Superior temporal gyrus (tissue), 1 donor: ENCODE measurements around the gene METTL5.

Source experiments
- DNase-seq: peaks from one replicate; pipeline ENCODE4 v3.0.0-alpha.2; 2016; ENCODE audit errors: extremely low spot score

The METTL5 gene

DNA sequence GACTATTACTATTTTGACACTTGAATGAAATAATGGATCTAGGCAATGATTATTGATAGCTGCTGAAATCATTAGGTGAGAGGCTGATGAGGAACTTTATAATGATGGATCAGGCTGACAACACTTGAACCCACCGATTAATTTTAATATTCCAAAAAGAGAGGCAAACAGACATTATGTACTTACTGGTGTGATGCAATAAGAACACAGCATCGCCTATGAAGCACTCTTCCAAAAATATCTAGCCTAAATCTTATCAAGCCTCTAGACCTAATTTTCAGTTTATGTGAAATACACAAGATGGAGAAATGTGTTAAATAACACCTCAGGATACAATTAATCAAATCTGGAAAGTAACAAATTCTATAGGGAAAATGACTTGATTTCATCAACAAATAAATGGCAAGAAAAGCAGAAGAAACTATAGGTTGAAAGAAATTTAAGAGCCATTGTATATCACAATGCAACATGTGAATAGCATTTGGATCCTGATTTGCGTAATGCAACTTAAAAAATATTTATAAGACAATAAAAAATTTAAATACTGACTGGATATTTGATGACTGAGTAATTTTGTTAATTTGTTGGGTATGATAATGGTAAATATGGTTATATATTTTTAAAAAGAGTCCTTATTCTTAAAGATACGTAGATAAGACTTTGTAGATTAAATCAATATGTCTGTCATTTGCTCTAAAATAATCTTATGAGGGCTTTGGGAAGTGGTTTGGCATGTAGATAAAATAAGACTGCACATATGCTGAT is 43.3 kb downstream of the METTL5 start:
- DNase-seq: no peak

DNA sequence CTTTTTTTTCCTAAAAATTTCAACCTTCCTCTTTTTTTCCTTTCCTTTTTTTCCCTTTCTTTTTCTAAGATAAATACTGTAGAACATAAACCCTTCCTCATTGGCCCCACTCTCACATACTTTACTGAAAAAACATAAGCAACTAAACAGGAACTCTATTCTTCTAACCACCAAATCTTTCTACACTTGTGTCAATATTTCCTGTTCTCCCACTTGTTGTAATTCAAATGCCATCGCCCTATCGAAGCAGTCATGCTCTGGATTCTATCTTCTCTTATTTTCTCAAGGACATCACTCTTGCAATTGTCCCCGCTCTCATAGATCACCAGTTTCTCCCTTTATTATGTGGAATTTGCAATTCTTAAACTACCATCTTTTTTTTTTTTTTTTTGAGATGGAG is 46.3 kb downstream of the METTL5 start:
- DNase-seq: no peak

DNA sequence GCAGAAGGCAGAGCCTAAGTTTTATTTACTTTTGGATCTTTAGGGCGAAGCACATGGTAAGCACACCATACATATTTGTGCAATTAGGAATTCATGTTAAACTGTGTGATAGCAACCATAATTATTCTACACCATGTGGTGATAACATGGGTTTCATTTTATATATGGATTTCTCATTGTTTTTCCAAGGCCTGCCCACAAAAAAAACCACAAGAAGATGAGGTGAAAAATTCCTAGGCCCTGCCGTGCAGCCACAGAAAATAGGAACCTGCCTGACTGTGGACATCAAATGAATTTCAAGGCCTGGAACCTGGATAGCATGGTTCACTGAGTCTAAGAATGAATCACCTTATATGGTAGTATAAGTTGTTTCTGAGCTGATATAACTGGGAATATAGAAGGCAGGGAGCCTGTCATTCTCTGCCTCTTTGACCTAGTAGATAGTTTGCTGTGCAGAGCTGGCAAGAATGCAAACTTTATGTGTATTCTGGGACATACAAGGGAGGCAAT is 48.4 kb downstream of the METTL5 start:
- DNase-seq: no peak

DNA sequence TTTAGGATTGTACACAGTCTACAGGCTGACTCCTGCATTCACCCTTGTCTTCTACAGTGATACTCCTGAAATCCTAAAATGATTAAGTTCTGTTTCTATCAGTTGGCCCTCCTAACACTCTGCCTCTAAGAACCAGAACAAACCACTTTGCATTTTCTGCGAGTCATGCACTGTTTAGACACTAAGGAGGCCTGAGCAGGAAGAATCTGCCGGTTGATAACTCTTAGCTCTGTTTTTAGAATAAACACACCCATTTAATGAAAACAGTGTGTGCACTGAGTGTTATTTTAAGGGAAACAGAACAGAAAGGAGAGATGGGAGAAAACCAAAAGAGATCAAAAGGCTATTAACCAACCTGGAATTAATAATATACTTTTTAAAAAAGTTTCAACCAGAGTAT is 48.9 kb downstream of the METTL5 start:
- no peak for DNase-seq

DNA sequence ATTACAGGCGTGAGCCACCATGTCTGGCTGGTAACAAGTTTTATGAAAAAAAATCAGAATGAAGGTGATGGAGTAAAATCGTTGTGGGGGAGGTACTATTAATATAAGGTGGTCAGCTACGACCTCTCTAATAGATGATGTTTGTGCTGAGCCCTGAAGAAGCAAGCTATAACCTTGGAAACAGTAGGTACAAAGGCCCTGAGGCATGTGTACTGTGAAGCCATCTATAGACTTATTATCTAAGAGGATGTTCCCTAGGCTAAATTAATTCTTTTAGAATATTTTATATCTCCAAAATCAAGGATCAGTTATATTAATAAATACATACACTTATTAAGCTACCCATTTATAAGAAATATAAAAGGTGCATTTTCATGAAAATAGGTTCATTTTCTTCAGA is 49.4 kb downstream of the METTL5 start:
- DNase-seq: no peak

DNA sequence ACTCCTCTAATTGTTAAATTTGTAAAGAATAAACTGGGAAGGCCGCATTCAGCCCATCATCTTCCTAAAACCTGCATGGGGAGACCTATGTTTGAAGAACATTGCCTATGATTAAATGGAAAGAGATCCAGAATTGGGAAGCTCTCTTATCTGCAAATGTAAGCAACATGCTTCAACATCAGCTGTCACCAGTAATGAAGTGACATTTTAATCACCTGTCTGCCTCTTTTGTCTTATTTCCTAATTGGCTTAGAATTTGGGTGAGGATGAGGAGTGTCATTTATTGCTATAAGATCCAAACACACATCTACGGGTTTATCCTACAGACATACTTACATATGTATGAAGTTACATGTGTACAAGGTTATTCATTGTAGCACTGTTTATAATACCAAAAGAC is 52.1 kb downstream of the METTL5 start:
- no peak for DNase-seq

DNA sequence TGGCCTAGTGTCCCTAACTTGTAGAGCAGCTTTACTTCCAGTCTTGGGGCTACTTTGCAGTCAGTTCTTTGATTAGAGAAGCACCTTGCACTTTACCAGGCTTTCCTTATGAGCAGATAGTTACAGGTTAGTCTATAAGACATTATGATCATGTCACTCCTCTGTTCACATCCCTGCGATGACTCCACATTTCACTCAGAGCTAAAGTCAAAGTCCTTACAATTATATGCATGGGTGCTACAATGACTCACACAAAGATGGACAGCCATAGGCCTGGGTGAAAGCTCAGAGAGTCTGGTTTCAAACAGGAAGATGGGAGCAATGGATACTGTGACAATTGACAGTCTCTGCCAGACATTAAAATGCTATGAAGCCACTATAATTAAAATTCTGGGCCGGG is 53.1 kb downstream of the METTL5 start:
- no peak for DNase-seq

DNA sequence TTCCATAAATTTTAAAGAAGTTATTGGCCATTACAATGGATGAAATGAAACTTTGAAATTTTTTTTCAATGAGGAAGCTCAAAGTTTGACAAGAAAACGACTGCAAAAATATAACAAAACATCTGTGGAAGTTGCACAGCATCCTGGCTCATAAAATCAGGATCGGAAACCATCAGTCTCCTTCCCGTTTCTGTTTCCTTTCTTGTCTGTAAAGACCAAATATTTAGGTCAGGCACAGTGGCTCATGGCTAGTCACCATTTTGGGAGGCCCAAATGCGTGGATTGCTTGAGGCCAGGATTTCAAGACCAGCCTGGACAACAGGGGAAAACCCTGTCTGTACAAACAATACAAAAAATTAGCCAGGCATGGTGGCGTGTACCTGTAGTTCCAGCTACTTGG is 53.7 kb downstream of the METTL5 start:
- no peak for DNase-seq

DNA sequence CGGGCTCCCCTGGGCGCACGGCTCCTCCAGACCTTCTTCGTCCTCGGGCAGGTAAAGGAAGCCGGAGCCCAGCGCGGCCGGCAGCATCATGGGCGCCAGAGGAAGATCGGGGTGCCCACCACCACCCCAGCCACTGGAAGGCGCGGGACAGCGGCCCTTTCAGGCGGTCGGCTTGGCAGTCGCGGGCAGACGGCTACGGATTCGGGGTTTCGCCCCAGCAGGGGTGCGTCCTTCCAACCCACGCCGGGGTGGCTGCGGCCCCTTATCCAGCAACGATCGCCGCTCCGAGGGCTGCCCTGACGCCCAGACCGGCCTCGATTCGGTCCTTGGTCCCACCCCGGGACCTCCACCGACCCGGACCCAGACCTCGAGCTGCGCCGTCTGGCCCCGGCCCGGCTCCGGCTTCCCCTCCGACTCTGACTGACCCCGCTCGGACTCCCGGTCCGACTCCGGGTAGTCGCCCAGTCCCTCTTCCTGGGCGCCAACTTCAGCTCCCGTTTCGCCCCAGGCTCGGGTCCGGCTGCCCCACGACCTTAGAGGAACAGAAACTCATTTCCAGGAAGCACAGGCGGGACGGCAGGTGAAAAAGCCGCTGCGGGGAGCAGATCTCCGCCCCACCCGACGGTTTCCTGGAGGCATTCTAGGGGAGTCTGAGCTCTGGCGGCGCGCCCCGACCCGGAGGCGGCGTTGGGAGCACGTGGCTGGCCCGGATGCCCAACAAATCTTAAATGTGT is 56.3 kb downstream of the METTL5 start:
- no peak for DNase-seq

DNA sequence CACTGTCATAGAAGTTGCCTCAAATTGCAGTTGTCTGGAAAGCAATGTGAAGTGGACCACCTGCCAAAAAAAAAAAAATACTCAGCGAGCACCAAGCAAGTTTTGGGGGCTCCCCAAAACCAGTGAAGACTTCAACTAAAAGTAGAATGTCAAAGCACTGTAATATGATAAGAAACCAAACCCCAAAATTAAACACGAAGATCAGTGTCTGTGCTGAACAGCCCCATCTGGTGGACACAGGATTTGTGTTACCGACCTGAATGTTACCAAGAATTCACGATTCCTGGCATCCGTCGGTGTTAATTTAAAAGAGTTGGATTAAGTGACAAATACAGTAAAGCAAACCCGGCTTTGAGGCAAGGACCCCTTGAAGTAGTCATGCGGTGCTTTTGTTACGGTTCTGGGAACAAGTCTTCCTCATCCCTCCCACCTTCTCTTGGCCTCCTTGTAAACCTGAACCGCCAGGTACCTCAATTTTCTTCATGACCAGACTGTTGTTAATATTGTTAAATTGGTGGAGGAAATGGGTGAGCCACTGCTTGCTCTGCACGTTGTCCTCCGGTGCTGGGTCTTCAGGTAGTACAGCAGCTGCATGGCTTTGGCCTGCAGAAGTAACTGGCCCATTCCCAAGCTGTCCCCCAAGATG is 57.3 kb downstream of the METTL5 start:
- DNase-seq: peak; percentile 86

DNA sequence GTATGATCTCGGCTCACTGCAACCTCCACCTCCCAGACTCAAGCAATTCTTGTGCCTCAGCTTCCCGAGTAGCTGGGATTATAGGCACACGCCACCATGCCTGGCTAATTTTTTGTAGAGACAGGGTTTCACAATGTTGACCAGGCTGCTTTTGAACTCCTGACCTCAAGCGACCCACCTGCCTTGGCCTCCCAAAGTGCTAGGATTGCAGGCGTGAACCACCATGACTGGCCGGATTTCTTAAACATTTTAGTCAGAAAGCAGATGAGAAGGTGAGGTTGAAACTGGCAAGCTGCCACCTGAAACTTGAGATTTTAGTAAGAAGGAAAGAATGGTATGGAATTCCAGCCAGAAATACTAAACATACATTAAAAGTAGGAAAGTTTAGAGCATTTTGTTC is 59.2 kb downstream of the METTL5 start:
- DNase-seq: no peak

DNA sequence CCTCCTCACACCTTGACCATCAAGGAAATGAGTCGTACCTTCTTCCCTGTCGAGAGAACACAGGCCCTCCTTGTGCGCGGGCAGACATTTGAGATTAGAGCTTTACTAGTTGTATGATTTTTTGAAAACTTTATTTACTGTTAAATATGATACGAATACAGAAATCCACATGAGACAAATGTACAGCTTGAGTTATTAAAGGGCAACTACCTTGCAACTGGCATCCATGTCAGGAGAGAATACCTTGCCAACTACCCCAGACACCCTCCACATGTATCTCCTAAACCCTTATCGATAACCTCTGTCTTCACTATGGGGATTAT is 62.8 kb downstream of the METTL5 start:
- DNase-seq: no peak
